RWPE2 (cell line): Measurements from ENCODE around the gene RCBTB1.
A peak's percentile ranks its signal among the peaks of the same experiment; 100 is the strongest.

ENCODE experiments used
- ATAC-seq: fragments of 200-7000 bp; cut with Tn5 transposase; 3 replicates; pipeline ENCODE4 v1.9.1; 2021; ENCODE audit warnings: low read depth
- DNase-seq: peaks from one replicate; pipeline ENCODE4 v3.0.0-alpha.2; 2020; ENCODE audit warnings: low spot score
- H3K27ac ChIP-seq: fragments of 450-650 bp; 2 replicates; pipeline ENCODE4 v1.5.1; 2017; ENCODE audit warnings: mild to moderate bottlenecking; ENCODE audit not compliant: poor library complexity, severe bottlenecking
- H3K27me3 ChIP-seq: fragments of 250-450 bp; sonication (Bioruptor Pico); 2 replicates; pipeline ENCODE4 v1.5.1; 2021; ENCODE audit warnings: mild to moderate bottlenecking, moderate library complexity; ENCODE audit not compliant: insufficient read depth, poor library complexity, severe bottlenecking
- H3K36me3 ChIP-seq: fragments of 250-450 bp; sonication (Bioruptor Pico); 2 replicates; pipeline ENCODE4 v1.5.1; 2020; ENCODE audit warnings: low read depth, mild to moderate bottlenecking, moderate library complexity
- H3K4me1 ChIP-seq: fragments of 250-450 bp; sonication (Bioruptor Pico); 2 replicates; pipeline ENCODE4 v1.5.1; 2021; ENCODE audit warnings: mild to moderate bottlenecking, moderate library complexity; ENCODE audit not compliant: insufficient read depth, poor library complexity, severe bottlenecking
- H3K4me3 ChIP-seq: fragments of 250-450 bp; sonication (Bioruptor Pico); 2 replicates; pipeline ENCODE4 v1.5.1; 2021; ENCODE audit warnings: mild to moderate bottlenecking, moderate library complexity; ENCODE audit not compliant: severe bottlenecking
- H3K9me3 ChIP-seq: fragments of 250-450 bp; sonication (Bioruptor Pico); 2 replicates; pipeline ENCODE4 v1.5.1; 2021; ENCODE audit warnings: mild to moderate bottlenecking, moderate library complexity; ENCODE audit not compliant: severe bottlenecking
- CTCF ChIP-seq: fragments of 450-650 bp; IDR thresholded peaks from one replicate; pipeline ENCODE4 v1.5.1; 2017; ENCODE audit warnings: mild to moderate bottlenecking, moderate library complexity; ENCODE audit not compliant: poor library complexity, severe bottlenecking

RCBTB1 gene

GRCh38 chr13:49585220-49586157 is at the start of gene RCBTB1:
RCBTB1 (minus strand) TSS chr13:49585558; CDS start chr13:49567279, 18,279 bp downstream.
- peak; percentile 63 for DNase-seq
- H3K9me3 ChIP-seq, result no peaks in the 10 kb centered on the region
- no peaks in the 10 kb centered on the region for H3K36me3 ChIP-seq
- H3K4me1 ChIP-seq, result peaks cover 27% of the 10 kb centered on the region
- H3K27me3 ChIP-seq, result no peaks in the 10 kb centered on the region
- H3K27ac ChIP-seq, result peak within 1 kb of the TSS; percentile 68
- H3K4me3 ChIP-seq, result peak within 1 kb of the TSS; percentile 59
- TF ChIP-seq CTCF, result no peak
- peak; percentile 84 for ATAC-seq

GRCh38 chr13:49633710-49634109 is 48.4 kb upstream of the RCBTB1 start:
- Histone ChIP-seq H3K4me3 (no peak overlapping the region), H3K9me3 (no peaks in the 10 kb centered on the region), H3K27ac (no peak overlapping the region), H3K36me3 (no peaks in the 10 kb centered on the region), H3K27me3 (no peaks in the 10 kb centered on the region), H3K4me1 (no peaks in the 10 kb centered on the region)
- no peak for DNase-seq
- TF ChIP-seq CTCF, result no peak
- ATAC-seq, result no peak

GRCh38 chr13:49632156-49632555 is 46.8 kb upstream of the RCBTB1 start:
- Histone ChIP-seq H3K9me3 (no peaks in the 10 kb centered on the region), H3K27me3 (no peaks in the 10 kb centered on the region), H3K36me3 (no peaks in the 10 kb centered on the region), H3K4me3 (no peak overlapping the region), H3K4me1 (no peaks in the 10 kb centered on the region), H3K27ac (no peak overlapping the region)
- ATAC-seq, result no peak
- TF ChIP-seq CTCF, result no peak
- DNase-seq, result no peak

- DNase-seq (no peak), ATAC-seq (no peak)
- no peak overlapping the region for H3K4me3 ChIP-seq
- no peak for TF ChIP-seq CTCF
- no peaks in the 10 kb centered on the region for H3K27me3 ChIP-seq
- H3K9me3 ChIP-seq, result no peaks in the 10 kb centered on the region
- no peaks in the 10 kb centered on the region for H3K36me3 ChIP-seq
- H3K27ac ChIP-seq, result no peak overlapping the region
- no peaks in the 10 kb centered on the region for H3K4me1 ChIP-seq
These were observed 45.2 kb upstream of the RCBTB1 start for GRCh38 chr13:49630580-49630979.

- Histone ChIP-seq H3K27me3 (no peaks in the 10 kb centered on the region), H3K36me3 (no peaks in the 10 kb centered on the region), H3K27ac (no peak overlapping the region), H3K4me1 (no peaks in the 10 kb centered on the region), H3K9me3 (no peaks in the 10 kb centered on the region), H3K4me3 (no peak overlapping the region)
- TF ChIP-seq CTCF, result no peak
- DNase-seq (no peak), ATAC-seq (no peak)
These were observed 44.6 kb upstream of the RCBTB1 start for GRCh38 chr13:49629947-49630346.
